ENCODE results near the gene ELOA.
A peak's percentile ranks its signal among the peaks of the same experiment; 100 is the strongest.

ELOA gene

DNA sequence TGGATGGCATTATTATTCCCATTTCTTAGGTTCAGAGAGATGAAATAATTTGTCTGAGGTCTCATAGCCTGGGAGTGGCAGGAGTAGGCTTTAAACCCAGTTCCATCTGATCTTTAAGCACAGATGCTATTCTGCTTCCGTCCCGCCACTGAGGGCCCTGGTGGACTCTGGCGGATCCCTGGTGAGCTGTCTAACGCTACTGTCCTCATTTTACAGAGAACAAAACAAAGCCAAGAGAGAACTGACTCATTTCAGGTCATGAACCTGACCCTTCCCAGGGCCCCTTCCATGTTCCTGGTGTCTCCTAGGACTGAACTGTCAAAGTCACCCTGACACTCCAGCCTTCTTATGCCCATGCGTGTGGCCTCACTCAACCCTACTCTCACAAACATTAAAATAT, 60.4 kb downstream of the ELOA start:
- DNase-seq = no peak

GRCh38 chr1:23804183-23804835, 61.0 kb downstream of the ELOA start:
- no peak for DNase-seq

- DNase-seq = no peak
These were observed 61.8 kb downstream of the ELOA start for GRCh38 chr1:23805025-23805424.

- DNase-seq = no peak
These were observed 63.0 kb downstream of the ELOA start for GRCh38 chr1:23806280-23806679.

DNA sequence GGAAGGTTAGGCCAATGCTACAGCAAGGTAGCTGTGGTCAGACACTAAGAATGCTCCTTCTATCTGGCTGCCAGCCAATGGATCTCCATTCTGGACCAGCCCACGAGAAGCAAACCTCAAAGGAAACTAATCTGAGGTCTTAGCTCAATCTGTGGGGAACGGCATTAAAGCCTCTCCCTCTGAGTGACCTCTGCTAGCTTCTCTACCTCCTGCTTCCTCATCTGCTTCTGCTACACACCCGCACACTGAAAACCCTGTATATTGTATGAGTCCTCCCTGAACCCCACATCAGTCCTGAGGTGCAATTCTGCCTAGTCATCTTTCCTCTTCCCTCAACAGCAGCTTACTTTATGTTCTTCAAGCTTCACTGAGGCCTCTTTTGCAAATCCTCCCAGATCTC, 64.2 kb downstream of the ELOA start:
- no peak for DNase-seq

GRCh38 chr1:23809751-23810171, 66.5 kb downstream of the ELOA start:
- DNase-seq = peak; percentile 92

GRCh38 chr1:23810818-23811540, 67.7 kb downstream of the ELOA start:
- peak; percentile 77 for DNase-seq

Data from activated effector memory CD4-positive, alpha-beta T cell treated with anti-CD3 and anti-CD28 coated beads, Interleukin-2, amount 50 U/mL, for 16 hours (primary cell).